Stimulated activated naive CD8-positive, alpha-beta T cell treated with anti-CD3 and anti-CD28 coated beads, Interleukin-15, Interleukin-2, amounts not matched to agents 100 U/mL and 50 U/mL, for 24 hours (primary cell): ENCODE measurements around the gene VEZT.

Source experiments
- ATAC-seq: fragments of 150-1000 bp; cut with Tn5 transposase; one replicate; pipeline ENCODE4 v1.10.0; 2021
- DNase-seq: peaks from one replicate; pipeline ENCODE4 v3.0.0; 2021

Gene VEZT

DNA sequence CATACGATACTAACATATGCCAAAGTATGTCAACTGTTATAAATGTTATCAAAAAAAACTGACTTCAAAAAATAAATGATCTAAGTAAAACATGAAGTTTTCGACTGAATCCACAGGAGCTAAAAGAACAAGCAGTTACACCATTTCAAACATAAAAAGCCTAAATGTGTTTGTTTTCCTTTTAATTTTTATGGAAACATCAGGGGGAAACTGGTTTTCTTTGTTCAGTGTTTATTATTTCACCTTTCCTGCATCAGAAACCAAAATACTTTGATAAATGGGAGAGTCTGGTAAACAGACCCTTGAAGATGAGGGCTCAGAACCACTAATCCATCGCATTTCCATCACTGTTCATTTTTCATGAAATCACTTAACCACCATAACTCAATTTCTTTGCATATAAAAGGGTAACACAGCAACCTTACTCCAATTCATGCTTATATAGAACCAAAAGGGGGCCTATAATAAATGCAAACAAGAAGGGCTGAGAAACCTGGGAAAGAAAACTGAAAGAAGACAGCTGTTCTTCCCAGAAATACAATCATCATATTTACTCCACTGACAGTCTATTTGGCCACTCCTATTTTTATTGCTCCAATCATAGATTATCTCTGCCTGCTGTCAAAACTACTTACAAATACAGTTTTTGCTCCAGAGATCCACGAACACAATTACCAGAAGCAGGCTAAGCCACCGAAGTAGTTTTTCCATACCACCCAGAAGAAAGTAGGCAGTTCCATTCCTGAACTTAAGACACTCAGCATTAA, 17.3 kb upstream of the VEZT start:
- no peak for DNase-seq
- ATAC-seq = no peak

GRCh38 chr12:95201056-95201670, 16.4 kb upstream of the VEZT start:
- DNase-seq (no peak), ATAC-seq (no peak)

- no peak for ATAC-seq
These were observed 14.7 kb upstream of the VEZT start for GRCh38 chr12:95202691-95203486.

DNA sequence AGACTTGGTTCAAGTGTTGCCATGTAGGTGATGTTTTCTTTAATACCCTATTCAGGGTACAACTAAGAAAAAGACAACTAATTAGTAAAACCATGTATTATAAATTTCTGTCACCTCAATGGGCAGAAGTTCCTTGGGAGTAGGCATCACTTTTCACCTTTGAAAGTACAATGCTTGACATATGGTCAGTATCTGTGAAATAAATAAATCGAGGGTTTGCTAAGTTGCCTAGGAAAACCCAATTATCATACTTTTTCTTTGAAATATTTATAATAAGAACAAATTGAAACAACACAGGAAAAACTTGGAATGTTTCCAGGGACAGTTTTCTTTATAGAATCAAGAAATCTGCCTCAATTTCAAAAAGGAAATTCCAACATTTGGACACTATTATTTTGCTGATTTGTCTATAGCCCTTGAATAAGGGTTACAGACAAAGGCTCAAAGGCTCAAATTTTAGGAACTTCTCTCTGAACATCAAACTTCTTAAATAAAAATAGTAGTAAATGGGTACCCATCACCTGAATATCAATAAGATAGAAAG, 14.0 kb upstream of the VEZT start:
- no peak for ATAC-seq
- no peak for DNase-seq

More at GRCh38 chr12:95202691-95203486, 14.7 kb upstream of the VEZT start:
- no peak for DNase-seq

DNA sequence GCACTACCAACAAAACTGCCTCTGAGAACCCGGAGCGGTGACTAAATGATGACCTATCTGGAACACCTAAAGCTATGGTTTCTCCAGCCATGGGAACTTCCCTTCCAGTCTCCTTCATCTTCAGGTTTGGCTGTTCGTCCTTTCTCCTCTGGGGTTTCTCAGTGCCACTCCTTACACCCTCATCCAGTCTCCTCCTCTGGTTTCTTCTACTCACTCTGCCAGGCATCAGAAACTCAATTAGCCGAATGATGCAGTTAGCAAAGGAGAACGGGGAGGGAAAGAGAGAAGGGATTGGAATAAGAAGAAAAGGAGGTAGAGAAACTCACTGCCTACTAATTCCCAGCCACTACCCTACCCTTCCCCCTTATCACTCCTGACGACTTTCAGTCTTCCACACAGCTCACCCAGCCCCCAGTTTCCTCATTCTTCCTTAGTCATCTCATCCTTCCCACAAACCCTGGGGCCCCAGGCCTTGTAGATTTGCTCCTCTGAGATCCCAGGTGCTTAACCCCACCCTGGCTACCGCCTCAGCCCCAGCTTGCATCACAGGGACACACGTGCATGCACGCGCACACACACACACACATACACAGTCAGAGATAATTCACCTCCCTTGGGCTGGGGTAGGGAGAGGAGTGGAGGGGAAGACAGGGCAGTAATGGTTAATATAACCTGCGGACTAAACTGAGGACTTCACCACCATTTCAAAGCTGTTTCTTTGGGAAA, 13.3 kb upstream of the VEZT start:
- ATAC-seq = peak; percentile 40
- no peak for DNase-seq

DNA sequence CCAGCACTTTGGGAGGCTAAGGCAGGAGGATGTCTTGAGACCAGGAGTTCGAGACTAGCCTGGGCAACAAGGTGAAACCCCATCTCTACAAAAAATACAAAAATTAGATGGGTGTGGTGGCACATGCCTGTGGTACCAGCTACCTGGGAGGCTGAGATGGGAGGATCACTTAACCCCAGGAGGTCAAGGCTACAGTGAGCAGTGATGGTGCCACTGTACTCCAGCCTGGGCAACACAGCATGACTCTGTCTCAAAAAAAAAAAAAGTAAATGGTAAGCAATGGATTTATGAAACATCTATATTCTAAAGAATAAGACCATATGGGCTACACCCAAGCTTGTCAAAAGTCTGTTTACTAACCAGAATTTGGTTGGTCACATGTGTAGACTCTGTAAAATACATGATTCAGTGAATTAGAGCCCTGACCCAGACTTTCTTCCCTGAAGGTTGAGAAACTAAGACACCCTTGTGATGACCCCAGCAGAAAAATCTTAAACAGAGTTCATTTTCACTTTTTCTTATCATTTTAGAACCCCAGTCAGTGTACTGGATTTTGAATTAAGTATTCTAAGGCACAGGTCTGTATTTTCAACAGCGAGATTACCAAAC, 12.5 kb upstream of the VEZT start:
- ATAC-seq = no peak
- DNase-seq = no peak

GRCh38 chr12:95205685-95206084, 11.9 kb upstream of the VEZT start:
- ATAC-seq (no peak), DNase-seq (no peak)

- no peak for ATAC-seq
- no peak for DNase-seq
These were observed 10.7 kb upstream of the VEZT start for GRCh38 chr12:95206916-95207315.

- DNase-seq = no peak
- no peak for ATAC-seq
These were observed 10.2 kb upstream of the VEZT start for GRCh38 chr12:95207407-95207806.

GRCh38 chr12:95208678-95209077, 8.9 kb upstream of the VEZT start:
- no peak for DNase-seq
- no peak for ATAC-seq

DNA sequence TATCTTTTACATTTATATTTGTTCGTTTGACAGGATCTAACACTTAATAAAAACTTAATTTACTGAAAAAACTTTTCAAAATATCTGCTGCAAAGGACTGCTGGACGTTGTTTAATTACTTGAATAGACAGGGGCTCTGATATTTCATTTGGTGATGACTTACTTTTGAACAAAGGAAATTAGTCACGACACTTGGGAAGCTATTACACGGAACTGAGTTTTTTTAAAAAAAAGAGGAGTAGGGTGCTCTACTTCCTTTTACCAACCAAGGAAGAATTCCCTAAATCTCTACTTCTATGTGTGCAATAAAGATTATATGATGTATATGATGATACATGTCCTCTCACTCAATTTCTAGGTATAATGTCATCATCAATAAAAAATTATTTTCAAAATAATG, 5.0 kb upstream of the VEZT start:
- no peak for DNase-seq
- ATAC-seq = no peak

DNA sequence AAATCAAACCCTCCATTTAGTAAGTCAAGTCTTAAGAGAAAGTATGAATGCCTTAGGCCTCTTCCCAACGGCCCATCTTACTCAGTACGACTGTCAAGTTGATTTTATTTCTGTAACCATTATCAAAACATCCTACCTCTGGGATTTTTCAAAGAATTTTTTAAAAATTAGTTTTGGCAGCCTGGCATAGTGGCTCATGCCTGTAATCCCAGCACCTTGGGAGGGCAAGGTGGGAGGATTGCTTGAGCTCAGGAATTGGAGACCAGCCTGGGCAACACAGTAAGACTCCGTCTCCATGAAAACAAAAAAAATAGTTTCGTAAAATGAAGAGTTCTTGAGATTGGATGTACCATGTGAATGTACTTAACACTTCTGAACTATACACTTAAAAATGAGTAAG, 4.5 kb upstream of the VEZT start:
- no peak for DNase-seq
- no peak for ATAC-seq

DNA sequence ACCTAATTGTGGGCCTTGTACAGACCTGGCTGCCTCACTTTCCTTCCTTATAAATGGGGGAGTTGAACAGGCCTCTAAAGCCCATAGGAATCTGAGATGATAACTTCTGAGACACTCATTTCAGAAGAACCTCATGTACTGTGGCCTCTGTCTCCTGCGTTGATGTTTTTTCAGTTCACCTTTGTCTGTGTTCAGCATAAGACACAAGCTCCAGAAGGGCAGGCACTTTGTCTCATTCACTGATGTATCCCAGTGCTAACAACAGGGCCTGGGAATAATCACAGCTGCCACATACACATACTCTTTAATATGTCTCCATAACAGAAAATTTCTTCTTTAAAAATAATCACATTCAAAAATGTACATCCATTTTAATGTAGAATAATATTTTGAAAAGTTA, 3.7 kb upstream of the VEZT start:
- DNase-seq (no peak), ATAC-seq (no peak)

DNA sequence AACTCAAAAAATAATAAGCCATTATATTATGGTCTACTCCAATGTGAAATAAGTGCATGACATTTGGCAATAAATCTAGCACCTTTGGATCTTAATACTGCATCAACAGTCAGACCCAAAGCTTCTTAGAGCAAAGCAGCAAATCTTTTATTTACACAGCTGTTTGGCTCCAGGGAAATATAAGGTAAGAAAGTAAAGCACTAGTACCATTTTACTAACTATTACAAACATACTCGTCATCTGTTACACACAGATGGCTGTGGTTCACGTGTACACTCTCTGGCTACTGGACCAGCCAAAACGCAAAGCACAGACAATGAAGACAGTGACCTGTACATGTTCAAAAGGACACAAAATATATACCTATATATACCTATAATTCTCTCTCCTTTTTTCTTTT, 3.1 kb upstream of the VEZT start:
- no peak for DNase-seq
- no peak for ATAC-seq

DNA sequence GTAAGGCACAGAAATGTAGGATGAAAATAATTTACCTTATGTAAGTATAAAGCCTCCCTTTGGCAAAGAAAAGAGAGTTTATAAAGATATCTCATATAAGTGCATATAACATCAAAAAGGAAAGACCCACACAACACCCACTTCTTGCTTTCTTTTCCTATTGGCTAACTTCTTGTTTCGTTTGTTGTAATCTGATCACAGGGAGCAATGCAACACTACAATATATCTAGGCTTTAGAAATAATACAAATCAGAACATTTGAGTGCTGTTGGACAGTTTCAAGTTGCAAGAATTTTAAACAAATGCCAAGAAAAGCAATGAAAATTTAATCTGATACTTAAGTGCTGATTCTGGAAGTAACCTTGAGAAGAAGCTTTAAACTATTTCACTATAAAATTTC, 1.7 kb upstream of the VEZT start:
- no peak for ATAC-seq
- no peak for DNase-seq

DNA sequence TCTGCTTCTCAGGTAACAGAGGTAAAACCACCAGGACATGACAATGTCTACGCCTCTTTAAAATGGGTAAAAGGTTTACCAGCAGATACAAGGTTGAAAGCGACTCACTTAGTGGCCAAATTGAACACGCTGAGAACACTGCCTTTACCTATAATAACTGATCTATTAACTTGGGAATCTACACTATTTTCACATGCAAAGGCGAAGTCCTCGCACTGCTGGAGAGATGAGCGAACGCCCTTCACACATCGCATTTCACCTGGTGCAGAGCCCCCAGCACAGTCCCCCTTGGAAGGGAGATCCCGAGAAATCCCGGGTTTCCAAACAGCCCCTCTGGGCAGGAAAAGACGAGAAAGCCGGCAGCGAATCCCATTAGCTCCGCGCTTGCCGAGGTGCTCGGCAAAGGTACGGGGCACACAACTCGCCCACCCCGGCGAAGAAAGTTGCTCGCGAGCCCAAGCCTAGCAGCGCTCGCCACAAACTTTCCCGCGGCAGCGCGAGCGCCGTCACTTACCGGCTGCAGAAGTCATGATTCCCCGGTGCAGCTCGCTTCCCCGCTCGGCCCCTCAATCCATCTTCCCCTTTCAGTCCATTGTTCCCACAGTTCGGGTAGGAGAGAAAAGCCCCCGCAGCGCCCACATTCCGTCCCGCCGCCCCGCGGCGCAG, 763 bp upstream of the VEZT start:
- DNase-seq (no peak), ATAC-seq (peak; percentile 4)

DNA sequence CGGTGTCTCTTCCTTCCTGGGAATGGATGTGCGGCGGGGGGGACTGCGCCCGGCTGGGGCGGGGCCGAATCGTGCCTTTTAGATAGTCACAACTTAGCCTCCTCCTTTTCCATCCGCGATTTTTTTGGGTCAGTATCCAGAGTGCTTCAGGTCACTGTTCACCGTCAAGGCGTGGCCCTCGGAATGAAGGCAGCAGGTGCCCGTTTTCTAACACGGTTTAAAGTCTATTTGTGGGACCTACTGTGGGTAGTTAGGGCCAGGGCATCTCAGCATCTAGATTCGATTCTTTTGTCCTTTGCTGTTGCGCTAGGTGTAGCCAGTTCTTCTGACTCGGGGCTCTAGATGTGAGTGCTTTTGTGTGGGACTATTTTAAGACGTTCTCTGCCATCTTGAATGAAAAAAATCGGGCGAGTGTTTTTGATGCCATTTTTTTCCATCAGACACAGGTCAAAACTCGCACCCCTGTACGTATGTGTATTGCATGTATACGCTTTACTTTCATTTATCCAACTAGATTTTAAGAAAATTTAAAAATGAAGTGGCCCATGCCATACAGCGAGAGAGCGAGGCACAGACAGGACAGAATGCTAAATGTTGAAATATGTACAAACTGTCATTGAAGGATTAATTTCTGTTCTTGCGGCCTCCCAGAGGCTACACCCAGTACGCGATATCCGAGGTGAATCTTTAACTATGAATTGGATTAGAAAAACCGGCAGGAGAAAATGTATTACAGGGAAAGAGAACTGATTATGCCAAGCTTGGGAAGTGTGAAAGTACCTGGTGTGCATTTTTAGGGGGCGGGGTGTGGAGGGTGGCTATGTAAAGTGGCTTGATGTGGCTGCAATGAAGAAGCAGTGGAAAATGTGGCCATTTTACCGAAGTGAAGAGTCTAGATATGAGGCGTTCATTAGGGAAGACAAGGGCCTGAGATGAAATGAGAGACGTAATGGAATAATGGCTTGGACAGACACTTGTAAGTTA, 835 bp downstream of the VEZT start:
- DNase-seq (peak; percentile 59), ATAC-seq (peak; percentile 26)

- DNase-seq (no peak), ATAC-seq (no peak)
These were observed 2.6 kb downstream of the VEZT start for GRCh38 chr12:95220190-95220589.

DNA sequence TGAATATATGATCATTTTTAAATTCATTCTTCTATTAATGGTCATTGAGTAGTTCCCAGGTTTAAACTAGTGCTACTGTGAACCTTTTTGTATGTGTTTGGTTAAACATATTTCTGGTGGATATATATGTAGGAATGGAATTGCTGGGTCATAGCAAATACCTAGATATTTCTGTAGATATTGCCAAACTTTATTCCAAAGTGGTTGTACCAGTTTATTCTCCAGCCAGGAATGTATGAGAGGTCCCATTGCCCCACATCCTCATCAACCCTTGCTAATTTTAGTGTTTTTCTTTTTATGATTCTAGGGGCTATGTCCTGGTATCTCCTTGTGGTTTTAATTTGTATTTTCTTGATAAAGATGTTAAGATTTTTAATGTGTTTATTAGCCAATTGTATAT, 3.1 kb downstream of the VEZT start:
- no peak for ATAC-seq
- DNase-seq = no peak
